HG03108 (cell line): ENCODE results near the gene BMPR2.
"Not testable (repeated sequence)": the region's sequence is repeated elsewhere in the genome, so short reads cannot be mapped to it uniquely, and the experiment has no call there.

Experiments
- ATAC-seq: cut with Tn5 transposase; IDR thresholded peaks from one replicate; pipeline ENCODE4 v1.9.1; 2021; ENCODE audit warnings: moderate library complexity; ENCODE audit not compliant: unreplicated experiment

The BMPR2 gene

DNA sequence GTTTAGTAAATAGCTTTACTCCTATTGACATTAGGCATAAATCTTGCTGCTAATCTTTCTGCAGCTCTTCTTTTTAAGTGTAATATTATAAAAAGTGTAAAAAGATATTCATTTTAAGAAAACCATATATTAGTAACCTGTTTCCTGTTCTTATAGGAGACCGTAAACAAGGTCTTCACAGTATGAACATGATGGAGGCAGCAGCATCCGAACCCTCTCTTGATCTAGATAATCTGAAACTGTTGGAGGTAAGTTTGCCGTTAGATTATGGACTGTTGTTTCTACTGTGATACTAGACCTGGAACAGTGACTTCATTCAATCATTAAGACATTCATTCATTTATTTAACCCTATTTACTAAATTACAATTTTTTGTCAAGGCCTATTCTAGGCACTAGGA is 138.6 kb downstream of the BMPR2 start:
- ATAC-seq: no peak

DNA sequence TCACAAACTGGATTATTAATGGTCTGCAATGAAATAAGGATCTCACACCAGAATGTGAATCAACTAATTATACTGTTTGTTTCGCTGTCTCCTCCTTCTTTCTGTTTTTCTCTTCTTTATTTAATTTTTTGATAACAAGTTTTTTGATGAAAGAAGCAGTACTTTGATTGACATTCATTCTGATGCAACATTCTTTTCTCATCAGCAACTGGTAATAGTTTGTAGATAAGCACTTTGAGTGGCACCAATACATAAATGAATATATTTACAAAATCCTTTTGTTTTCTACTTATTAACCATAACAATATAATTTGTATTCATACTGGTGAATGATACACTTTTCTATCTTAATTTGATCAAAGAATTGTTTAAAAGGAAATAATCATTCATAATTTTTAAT is 143.3 kb downstream of the BMPR2 start:
- no peak for ATAC-seq

DNA sequence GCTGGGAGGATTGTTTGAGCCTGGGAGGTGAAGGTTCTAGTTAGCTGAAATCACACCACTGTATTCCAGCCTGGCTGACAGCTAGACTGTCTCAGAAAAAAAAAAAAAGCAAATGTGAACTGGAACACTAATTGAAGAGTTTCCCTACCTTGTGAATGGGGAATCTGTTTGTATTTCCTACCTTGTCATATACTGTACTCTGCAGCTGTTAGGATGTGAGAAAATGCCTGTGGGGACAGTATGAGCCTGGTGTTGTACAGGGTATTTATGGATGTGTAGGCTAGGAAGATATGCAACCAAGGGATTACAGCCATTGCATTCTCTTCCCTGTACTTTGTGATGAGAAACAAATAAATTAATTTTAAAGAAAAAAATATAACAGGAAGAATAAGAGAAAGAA is 145.3 kb downstream of the BMPR2 start:
- ATAC-seq: no peak

GRCh38 chr2:202529389-202529788 is 153.3 kb downstream of the BMPR2 start:
- no peak for ATAC-seq

DNA sequence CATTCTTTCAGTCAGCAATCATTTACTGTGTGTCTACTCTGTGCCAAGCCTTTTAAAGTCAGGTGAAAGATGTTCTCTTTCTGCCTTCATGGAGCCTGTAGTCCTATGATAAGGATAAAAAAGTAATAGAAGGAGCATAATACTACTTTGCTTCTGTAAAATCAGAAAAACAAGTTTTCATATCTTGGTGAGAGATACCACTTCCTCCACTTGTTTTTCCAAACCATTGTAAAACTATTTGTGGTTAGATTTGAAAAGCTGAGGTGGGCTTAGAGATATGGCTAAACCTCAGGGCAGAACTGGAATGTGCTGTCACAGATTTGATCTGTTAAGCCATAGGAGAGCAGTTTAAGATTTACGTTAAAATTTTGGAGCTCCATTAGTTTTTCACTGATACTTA is 153.9 kb downstream of the BMPR2 start:
- no peak for ATAC-seq

DNA sequence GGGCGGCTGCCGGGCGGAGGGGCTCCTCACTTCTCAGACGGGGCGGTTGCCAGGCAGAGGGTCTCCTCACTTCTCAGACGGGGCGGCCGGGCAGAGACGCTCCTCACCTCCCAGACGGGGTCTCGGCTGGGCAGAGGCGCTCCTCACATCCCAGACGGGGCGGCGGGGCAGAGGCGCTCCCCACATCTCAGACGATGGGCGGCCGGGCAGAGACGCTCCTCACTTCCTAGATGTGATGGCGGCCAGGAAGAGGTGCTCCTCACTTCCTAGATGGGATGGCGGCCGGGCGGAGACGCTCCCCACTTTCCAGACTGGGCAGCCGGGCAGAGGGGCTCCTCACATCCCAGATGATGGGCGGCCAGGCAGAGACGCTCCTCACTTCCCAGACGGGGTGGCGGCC is 159.2 kb downstream of the BMPR2 start:
- not testable (repeated sequence) for ATAC-seq

DNA sequence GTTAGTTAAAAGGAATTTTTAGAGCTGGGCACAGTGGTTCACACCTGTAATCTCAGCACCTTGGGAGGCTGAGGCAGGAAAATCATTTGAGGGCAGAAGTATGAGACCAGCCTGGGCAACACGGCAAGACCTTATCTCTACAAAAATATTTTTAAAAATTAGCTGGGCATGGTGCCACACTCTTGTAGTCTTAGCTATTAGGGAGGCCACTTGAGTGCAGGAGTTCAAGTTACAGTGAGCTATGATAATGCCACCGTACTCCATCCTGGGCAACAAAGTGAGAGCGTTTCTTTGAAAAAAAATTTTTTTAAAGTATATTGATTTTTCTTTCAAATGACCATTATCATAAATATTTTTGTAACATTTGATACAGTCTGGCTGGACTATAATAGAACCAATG is 165.0 kb downstream of the BMPR2 start:
- ATAC-seq: no peak

GRCh38 chr2:202542142-202542541 is 166.0 kb downstream of the BMPR2 start:
- ATAC-seq: no peak

DNA sequence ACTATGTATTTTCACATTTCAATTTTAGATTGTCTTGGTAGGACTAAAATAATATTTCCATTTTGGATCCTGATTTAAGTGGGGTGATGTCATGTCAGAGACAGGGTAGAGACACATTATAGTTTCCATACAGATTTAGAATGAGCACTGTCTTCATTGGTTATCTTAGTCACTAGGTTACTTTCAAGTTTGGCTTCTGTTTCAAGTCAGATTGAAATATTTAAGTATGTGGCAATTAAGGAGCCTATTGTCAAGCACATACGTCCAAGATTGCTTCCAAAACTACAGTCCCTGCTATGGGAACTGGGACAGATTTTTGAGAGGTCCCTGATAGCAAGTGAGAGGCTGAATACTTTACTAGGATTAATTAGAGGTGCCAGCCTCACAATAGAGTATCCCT is 169.4 kb downstream of the BMPR2 start:
- no peak for ATAC-seq

- ATAC-seq: no peak
Measured at GRCh38 chr2:202545931-202546330, 169.8 kb downstream of the BMPR2 start.

DNA sequence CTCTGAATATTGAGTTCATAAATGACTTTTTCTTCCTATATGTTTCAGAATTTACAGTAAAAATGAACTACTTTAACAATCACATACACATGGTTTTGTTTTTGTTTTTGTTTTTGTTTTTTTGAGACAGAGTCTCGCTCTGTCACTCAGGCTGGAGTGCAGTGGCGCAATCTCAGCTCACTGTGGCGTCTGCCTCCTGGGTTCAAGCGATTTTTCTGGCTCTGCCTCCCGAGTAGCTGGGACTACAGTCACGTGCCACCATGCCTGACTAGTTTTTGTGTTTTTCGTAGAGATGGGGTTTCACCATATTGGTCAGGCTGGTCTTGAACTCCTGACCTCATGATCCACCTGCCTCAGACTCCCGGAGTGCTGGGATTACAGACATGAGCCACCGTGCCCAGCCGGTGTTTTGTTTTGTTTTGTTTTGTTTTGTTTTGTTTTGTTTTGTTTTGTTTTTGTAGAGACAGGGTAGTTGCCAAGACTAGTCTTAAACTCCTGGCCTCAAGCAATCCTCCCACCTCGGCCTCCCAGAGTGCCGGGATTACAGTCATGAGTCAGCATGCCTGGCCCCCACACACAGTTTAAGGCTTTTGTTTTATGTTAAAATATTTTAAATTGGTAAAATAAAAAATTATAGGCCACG is 170.5 kb downstream of the BMPR2 start:
- ATAC-seq: not testable (repeated sequence)

DNA sequence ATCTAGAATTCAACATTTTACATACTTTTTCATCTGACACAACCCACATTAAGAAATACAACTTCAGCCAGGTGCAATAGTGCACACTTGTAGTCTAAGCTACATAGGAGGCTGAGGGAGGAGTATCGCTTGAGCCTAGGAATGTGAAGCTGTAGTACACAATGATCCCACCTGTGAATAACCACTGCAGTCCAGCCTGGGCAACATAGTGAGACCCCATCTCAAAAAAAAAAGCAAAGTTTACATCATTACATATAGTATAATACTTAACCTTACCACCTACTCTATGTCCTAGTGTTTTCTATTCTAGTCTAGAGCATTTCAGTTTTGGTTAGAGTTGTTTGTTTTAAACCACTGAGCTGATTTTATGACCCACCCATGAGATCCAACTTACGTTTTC is 172.1 kb downstream of the BMPR2 start:
- no peak for ATAC-seq

GRCh38 chr2:202551000-202551399 is 174.9 kb downstream of the BMPR2 start:
- not testable (repeated sequence) for ATAC-seq

GRCh38 chr2:202555356-202555755 is 179.2 kb downstream of the BMPR2 start:
- no peak for ATAC-seq

- ATAC-seq: no peak
Measured at GRCh38 chr2:202560200-202560599, 184.1 kb downstream of the BMPR2 start.

GRCh38 chr2:202564226-202564625 is 188.1 kb downstream of the BMPR2 start:
- no peak for ATAC-seq

DNA sequence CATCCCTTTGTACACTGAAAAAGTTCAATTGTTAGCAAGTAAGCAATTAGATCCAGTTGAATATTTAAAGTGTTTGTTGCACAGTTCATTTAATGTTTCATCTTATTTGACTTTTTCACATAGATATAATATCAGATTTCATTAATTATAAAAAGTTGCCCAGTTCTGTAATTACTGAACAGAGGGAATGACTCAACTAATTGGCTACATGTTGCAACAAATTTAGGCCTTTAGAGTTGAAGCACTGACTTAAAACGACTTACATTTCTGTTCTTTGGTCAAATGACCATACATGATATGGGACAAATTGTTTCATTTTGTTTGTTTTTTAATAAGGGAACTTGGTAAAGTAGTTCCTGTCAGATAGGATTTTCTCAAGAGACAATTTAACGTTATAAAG is 190.2 kb downstream of the BMPR2 start:
- no peak for ATAC-seq

GRCh38 chr2:202574541-202574940 is 198.4 kb downstream of the BMPR2 start:
- ATAC-seq: no peak

- ATAC-seq: not testable (repeated sequence)
Measured at GRCh38 chr2:202575194-202575593, 199.1 kb downstream of the BMPR2 start.

- no peak for ATAC-seq
Measured at GRCh38 chr2:202577250-202578183, 201.4 kb downstream of the BMPR2 start.

- ATAC-seq: not testable (repeated sequence)
Measured at GRCh38 chr2:202582846-202583245, 206.7 kb downstream of the BMPR2 start.

DNA sequence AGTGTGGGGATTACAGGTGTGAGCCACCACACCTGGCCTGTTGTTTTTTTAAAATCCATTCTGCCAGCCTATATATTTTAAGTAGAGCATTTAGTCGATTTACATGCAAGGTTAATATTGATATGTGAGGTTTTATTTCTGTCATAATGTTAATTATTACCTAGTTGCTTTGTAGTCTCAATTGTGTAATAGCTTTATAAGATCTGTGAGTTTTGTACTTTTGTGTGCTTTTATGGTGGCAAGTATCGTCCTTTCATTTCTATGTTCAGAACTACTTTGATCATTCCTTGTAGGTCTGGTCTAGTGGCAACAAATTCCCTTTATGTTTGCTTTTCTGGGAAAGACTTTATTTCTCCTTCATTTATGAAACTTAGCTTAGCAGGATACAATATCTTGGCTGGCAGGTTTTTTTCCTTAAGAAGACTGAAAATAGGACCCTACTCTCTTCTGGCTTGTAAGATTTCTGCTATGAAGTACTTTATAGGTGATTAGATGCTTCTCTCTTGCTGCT is 207.6 kb downstream of the BMPR2 start:
- no peak for ATAC-seq
